Measurements from ENCODE around the gene LSG1.

LSG1 gene

GRCh38 chr3:194667363-194667762 is 4.6 kb downstream of the LSG1 start:
- Histone ChIP-seq H3K9me3 (replicated peaks; ENCODE audit: insufficient read depth, low read length) (no peaks in the 10 kb centered on the region), H3K27me3 (replicated peaks; ENCODE audit: insufficient read depth, low read length) (no peaks in the 10 kb centered on the region), H3F3A (ENCODE audit: insufficient read depth, low read length) (no peaks in the 10 kb centered on the region), H3K4me2 (ENCODE audit: low read depth, low read length) (no peak overlapping the region), H3K9ac (ENCODE audit: low read length) (no peak overlapping the region), H4K20me1 (ENCODE audit: insufficient read depth, low read length) (no peaks in the 10 kb centered on the region), H3K4me3 (ENCODE audit: low read length) (no peak overlapping the region), H3K79me2 (ENCODE audit: low read length) (peaks cover 44% of the 10 kb centered on the region), H3K27ac (ENCODE audit: low read length) (no peak overlapping the region), H3K9me2 (replicated peaks; ENCODE audit: insufficient read depth, low read length) (no peaks in the 10 kb centered on the region), H3K36me3 (replicated peaks; ENCODE audit: insufficient read depth, low read length) (peaks cover 15% of the 10 kb centered on the region; the same call in 1 of the 2 replicates), H2AFZ (ENCODE audit: low read length) (no peak overlapping the region), H3K4me1 (ENCODE audit: low read length) (peaks cover 8% of the 10 kb centered on the region)
- DNase-seq, result no peak
- TF ChIP-seq CTCF (IDR thresholded peaks at IDR 0.05; ENCODE audit: low read length) (no peak), EZH2 (optimal IDR thresholded peaks at IDR 0.05; ENCODE audit: low read depth, low read length) (no peak), EZH2phosphoT487 (IDR thresholded peaks at IDR 0.05; ENCODE audit: low read length) (no peak)

- Histone ChIP-seq H3K36me3 (replicated peaks; ENCODE audit: insufficient read depth, low read length) (peaks cover 15% of the 10 kb centered on the region; the same call in 1 of the 2 replicates), H3K9me2 (replicated peaks; ENCODE audit: insufficient read depth, low read length) (no peaks in the 10 kb centered on the region), H3K4me1 (ENCODE audit: low read length) (no peaks in the 10 kb centered on the region), H3F3A (ENCODE audit: insufficient read depth, low read length) (no peaks in the 10 kb centered on the region), H3K9ac (ENCODE audit: low read length) (no peak overlapping the region), H3K4me2 (ENCODE audit: low read depth, low read length) (no peak overlapping the region), H3K27me3 (replicated peaks; ENCODE audit: insufficient read depth, low read length) (no peaks in the 10 kb centered on the region), H4K20me1 (ENCODE audit: insufficient read depth, low read length) (no peaks in the 10 kb centered on the region), H3K4me3 (ENCODE audit: low read length) (no peak overlapping the region), H2AFZ (ENCODE audit: low read length) (no peak overlapping the region), H3K9me3 (replicated peaks; ENCODE audit: insufficient read depth, low read length) (no peaks in the 10 kb centered on the region), H3K27ac (ENCODE audit: low read length) (no peak overlapping the region), H3K79me2 (ENCODE audit: low read length) (peaks cover 35% of the 10 kb centered on the region)
- TF ChIP-seq EZH2 (optimal IDR thresholded peaks at IDR 0.05; ENCODE audit: low read depth, low read length) (no peak), EZH2phosphoT487 (IDR thresholded peaks at IDR 0.05; ENCODE audit: low read length) (no peak), CTCF (IDR thresholded peaks at IDR 0.05; ENCODE audit: low read length) (no peak)
- DNase-seq, result no peak
These were observed 7.1 kb downstream of the LSG1 start for GRCh38 chr3:194664857-194665256.

GRCh38 chr3:194661946-194662345 is 10.0 kb downstream of the LSG1 start:
- Histone ChIP-seq H3K9ac (ENCODE audit: low read length) (no peak overlapping the region), H3K9me2 (replicated peaks; ENCODE audit: insufficient read depth, low read length) (no peaks in the 10 kb centered on the region), H3F3A (ENCODE audit: insufficient read depth, low read length) (no peaks in the 10 kb centered on the region), H3K4me1 (ENCODE audit: low read length) (no peaks in the 10 kb centered on the region), H3K36me3 (replicated peaks; ENCODE audit: insufficient read depth, low read length) (peaks cover 22% of the 10 kb centered on the region; the same call in 1 of the 2 replicates), H3K27me3 (replicated peaks; ENCODE audit: insufficient read depth, low read length) (no peaks in the 10 kb centered on the region), H3K79me2 (ENCODE audit: low read length) (peaks cover 12% of the 10 kb centered on the region; the same call in 1 of the 2 replicates), H3K9me3 (replicated peaks; ENCODE audit: insufficient read depth, low read length) (no peaks in the 10 kb centered on the region), H3K4me2 (ENCODE audit: low read depth, low read length) (no peak overlapping the region), H3K4me3 (ENCODE audit: low read length) (no peak overlapping the region), H4K20me1 (ENCODE audit: insufficient read depth, low read length) (no peaks in the 10 kb centered on the region), H3K27ac (ENCODE audit: low read length) (no peak overlapping the region), H2AFZ (ENCODE audit: low read length) (no peak overlapping the region)
- TF ChIP-seq CTCF (IDR thresholded peaks at IDR 0.05; ENCODE audit: low read length) (no peak), EZH2phosphoT487 (IDR thresholded peaks at IDR 0.05; ENCODE audit: low read length) (no peak), EZH2 (optimal IDR thresholded peaks at IDR 0.05; ENCODE audit: low read depth, low read length) (no peak)
- no peak for DNase-seq

Measured in MM.1S (cell line).